GM23338 (cell line): ENCODE measurements around the gene MDGA2. TPM values are rescaled to one million over a fixed set of nuclear protein-coding genes. Genes with fewer than 3 reads are reported as not detected.
"Not testable (repeated sequence)": the region's sequence is repeated elsewhere in the genome, so short reads cannot be mapped to it uniquely, and the experiment has no call there.

Experiments
- ATAC-seq: fragments of 200-7000 bp; cut with Tn5 transposase; 3 replicates; pipeline ENCODE4 v1.9.1; 2020
- DNase-seq: peaks from one replicate; pipeline ENCODE4 v3.0.0-alpha.2; 2015; ENCODE audit warnings: low spot score
- H2AFZ ChIP-seq: fragments of 200-600 bp; sonication (generic); 2 replicates; pipeline ENCODE4 v1.8.0; 2016; ENCODE audit warnings: antibody characterized with exemption, mild to moderate bottlenecking, moderate library complexity
- H3F3A ChIP-seq: fragments of 200-600 bp; sonication (generic); replicated peaks from 2 replicates; pipeline ENCODE4 v1.8.0; 2017; ENCODE audit warnings: antibody characterized with exemption, mixed run types, low read depth
- H3K27ac ChIP-seq: fragments of 200-600 bp; sonication (generic); 2 replicates; pipeline ENCODE4 v1.6.1; 2016; ENCODE audit warnings: low read depth
- H3K27me3 ChIP-seq: fragments of 200-600 bp; sonication (generic); 2 replicates; pipeline ENCODE4 v1.8.0; 2016; ENCODE audit warnings: mild to moderate bottlenecking, mixed run types, moderate library complexity; ENCODE audit not compliant: insufficient read depth
- H3K36me3 ChIP-seq: fragments of 200-600 bp; sonication (generic); 2 replicates; pipeline ENCODE4 v1.8.0; 2016; ENCODE audit warnings: mild to moderate bottlenecking; ENCODE audit not compliant: insufficient read depth
- H3K4me1 ChIP-seq: fragments of 200-600 bp; sonication (generic); 2 replicates; pipeline ENCODE4 v1.8.0; 2016; ENCODE audit warnings: mild to moderate bottlenecking, moderate library complexity; ENCODE audit not compliant: insufficient read depth
- H3K4me2 ChIP-seq: fragments of 200-600 bp; sonication (generic); 2 replicates; pipeline ENCODE4 v1.7.1; 2017; ENCODE audit warnings: mixed run types
- H3K4me3 ChIP-seq: fragments of 200-600 bp; sonication (generic); 2 replicates; pipeline ENCODE4 v1.6.1; 2016; ENCODE audit warnings: mixed run types
- H3K79me2 ChIP-seq: fragments of 200-600 bp; sonication (generic); replicated peaks from 2 replicates; pipeline ENCODE4 v1.8.0; 2017; ENCODE audit warnings: mild to moderate bottlenecking; ENCODE audit not compliant: insufficient read depth
- H3K9me2 ChIP-seq: fragments of 200-600 bp; sonication (generic); 2 replicates; pipeline ENCODE4 v1.8.0; 2017; ENCODE audit not compliant: insufficient read depth
- H4K20me1 ChIP-seq: fragments of 200-600 bp; sonication (generic); replicated peaks from 2 replicates; pipeline ENCODE4 v1.8.0; 2017; ENCODE audit warnings: mild to moderate bottlenecking; ENCODE audit not compliant: insufficient read depth
- H3K27ac Mint-ChIP-seq: 2 replicates; pipeline ENCODE4 v1.8.0; 2020; ENCODE audit warnings: inconsistent platforms, mild to moderate bottlenecking, moderate library complexity, mixed read lengths
- H3K27me3 Mint-ChIP-seq: 3 replicates; pipeline ENCODE4 v1.8.0; 2022; ENCODE audit warnings: low read depth, mild to moderate bottlenecking, moderate library complexity, mixed read lengths, inconsistent platforms; ENCODE audit not compliant: insufficient read depth, poor library complexity
- H3K36me3 Mint-ChIP-seq: 3 replicates; pipeline ENCODE4 v1.8.0; 2021; ENCODE audit warnings: low read depth, mild to moderate bottlenecking, inconsistent platforms, moderate library complexity, mixed read lengths
- H3K4me1 Mint-ChIP-seq: 3 replicates; pipeline ENCODE4 v1.8.0; 2020; ENCODE audit warnings: mild to moderate bottlenecking, inconsistent platforms, mixed read lengths
- H3K4me3 Mint-ChIP-seq: 3 replicates; pipeline ENCODE4 v1.8.0; 2021; ENCODE audit warnings: moderate library complexity, mild to moderate bottlenecking, inconsistent platforms, mixed read lengths
- H3K9me3 Mint-ChIP-seq: 3 replicates; pipeline ENCODE4 v1.8.0; 2020; ENCODE audit warnings: moderate library complexity, mild to moderate bottlenecking, inconsistent platforms, mixed read lengths
- CREB1 ChIP-seq: fragments of 250-450 bp; sonication (Bioruptor Pico); IDR thresholded peaks from 2 replicates; pipeline ENCODE4 v1.5.0; 2020; ENCODE audit warnings: low read depth, mild to moderate bottlenecking, moderate library complexity
- CTCF ChIP-seq, 2 experiments: fragments of 200-600 bp in 1 of 2; sonication (generic) in 1 of 2; conservative IDR thresholded peaks; 2 replicates each; pipeline versions ENCODE4 v1.5.1 to v1.6.1; 2016 to 2017; ENCODE audit warnings: antibody characterized with exemption in 2 of 2, low read depth in 2 of 2, mild to moderate bottlenecking in 2 of 2, moderate library complexity in 1 of 2
- NANOG ChIP-seq: IDR thresholded peaks from 2 replicates; pipeline ENCODE4 v1.6.1; 2016; ENCODE audit warnings: antibody characterized with exemption, borderline replicate concordance
- REST ChIP-seq: IDR thresholded peaks from one replicate; pipeline ENCODE4 v1.6.1; 2018; ENCODE audit warnings: antibody characterized with exemption; ENCODE audit not compliant: unreplicated experiment
- STAT1 ChIP-seq: IDR thresholded peaks from one replicate; pipeline ENCODE4 v1.6.1; 2016; ENCODE audit warnings: antibody characterized with exemption; ENCODE audit not compliant: unreplicated experiment
- ZNF114 ChIP-seq: fragments of 250-450 bp; sonication (Bioruptor Pico); IDR thresholded peaks from 2 replicates; pipeline ENCODE4 v1.5.0; 2020; ENCODE audit warnings: mild to moderate bottlenecking, moderate library complexity
- ZNF331 ChIP-seq: fragments of 250-450 bp; sonication (Bioruptor Pico); IDR thresholded peaks from 2 replicates; pipeline ENCODE4 v1.5.0; 2020; ENCODE audit warnings: low read depth, mild to moderate bottlenecking, moderate library complexity
- polyA plus RNA-seq: library from polyadenylated mRNA; unstranded; fragments of >200 nt; fragmentation: Nextera tagmentation; extraction: Ambion mirVana; gene quantifications from 2 replicates; pipeline ENCODE4 v1.2.1, GENCODE V29; 2016
- total RNA-seq: library from RNA; depleted of rRNA; stranded (reverse); fragments of >200 nt; shearing (Covaris generic); gene quantifications from 2 replicates; pipeline ENCODE4 v1.2.3, GENCODE V29; 2014

Gene MDGA2
- total and polyA plus RNA-seq, 2 experiments from 2014 or later = 0.68 to 1.7 TPM

- no peak overlapping the region for H3K4me2 ChIP-seq
- no peak for ATAC-seq
- no peaks in the 10 kb centered on the region for H3K9me2 ChIP-seq
- no peaks in the 10 kb centered on the region for H3F3A ChIP-seq
- no peaks in the 10 kb centered on the region for H3K36me3 Mint-ChIP-seq
- H3K79me2 ChIP-seq = no peaks in the 10 kb centered on the region
- TF ChIP-seq CREB1 (CRISPR knock-in tag) (no peak), STAT1 (no peak), NANOG (no peak)
- DNase-seq = no peak
- no peaks in the 10 kb centered on the region for H3K4me1 Mint-ChIP-seq
- H3K27me3 ChIP-seq = no peaks in the 10 kb centered on the region
- H3K36me3 ChIP-seq = no peaks in the 10 kb centered on the region
- no peaks in the 10 kb centered on the region for H4K20me1 ChIP-seq
- no peak overlapping the region for H3K4me3 Mint-ChIP-seq
- H3K4me3 ChIP-seq = no peak overlapping the region
- peaks cover 3% of the 10 kb centered on the region for H3K27me3 Mint-ChIP-seq
- H3K9me3 Mint-ChIP-seq = peaks cover 3% of the 10 kb centered on the region; the same call in 2 of the 3 replicates
- peak overlapping the region; percentile 77; the same call in 1 of the 2 replicates for H3K27ac Mint-ChIP-seq
- H2AFZ ChIP-seq = peak overlapping the region; percentile 84; the same call in 1 of the 2 replicates
- no peak overlapping the region for H3K27ac ChIP-seq
- H3K4me1 ChIP-seq = no peaks in the 10 kb centered on the region
Observed at GRCh38 chr14:47179906-47180305, 495.5 kb downstream of the MDGA2 start.

GRCh38 chr14:47171896-47172295 is 503.5 kb downstream of the MDGA2 start:
- not testable (repeated sequence) for H3K79me2 ChIP-seq, H3K9me2 ChIP-seq, DNase-seq, H3K27ac ChIP-seq, H3K4me2 ChIP-seq, H3K4me3 ChIP-seq, H3K27me3 ChIP-seq, H3K4me1 Mint-ChIP-seq, H3K4me3 Mint-ChIP-seq, H3K27me3 Mint-ChIP-seq, H3F3A ChIP-seq, H3K4me1 ChIP-seq, H4K20me1 ChIP-seq, ATAC-seq, H2AFZ ChIP-seq, H3K36me3 ChIP-seq, H3K27ac Mint-ChIP-seq
- Mint-ChIP-seq H3K36me3 (peaks cover 31% of the 10 kb centered on the region), H3K9me3 (peaks cover 42% of the 10 kb centered on the region)

- Histone ChIP-seq H3K4me1 (no peaks in the 10 kb centered on the region), H4K20me1 (no peaks in the 10 kb centered on the region; the same call in 1 of the 2 replicates), H2AFZ (no peak overlapping the region), H3K4me2 (no peak overlapping the region), H3K4me3 (no peak overlapping the region), H3K79me2 (no peaks in the 10 kb centered on the region), H3K27ac (no peak overlapping the region), H3F3A (no peaks in the 10 kb centered on the region), H3K27me3 (no peaks in the 10 kb centered on the region), H3K36me3 (peaks cover 7% of the 10 kb centered on the region; the same call in 1 of the 2 replicates), H3K9me2 (peaks cover 9% of the 10 kb centered on the region; the same call in 1 of the 2 replicates)
- Mint-ChIP-seq H3K9me3 (peaks cover 23% of the 10 kb centered on the region), H3K36me3 (peaks cover 14% of the 10 kb centered on the region), H3K27ac (no peak overlapping the region), H3K27me3 (peaks cover 2% of the 10 kb centered on the region), H3K4me1 (no peaks in the 10 kb centered on the region), H3K4me3 (no peak overlapping the region)
- no peak for TF ChIP-seq REST
- TF ChIP-seq ZNF331 = no peak
- no peak for TF ChIP-seq CTCF (conservative IDR thresholded peaks at IDR 0.05; ENCODE audit: low read depth in 2 of 2)
- TF ChIP-seq ZNF114 = no peak
- DNase-seq = no peak
- no peak for ATAC-seq
Observed at GRCh38 chr14:47167402-47167801, 508.0 kb downstream of the MDGA2 start.
